HG03175 (cell line): ENCODE results near the gene MUC2.

ENCODE experiments used
- ATAC-seq: cut with Tn5 transposase; IDR thresholded peaks from one replicate; pipeline ENCODE4 v1.9.1; 2021; ENCODE audit warnings: mild to moderate bottlenecking, moderate library complexity; ENCODE audit not compliant: unreplicated experiment

The MUC2 gene

DNA sequence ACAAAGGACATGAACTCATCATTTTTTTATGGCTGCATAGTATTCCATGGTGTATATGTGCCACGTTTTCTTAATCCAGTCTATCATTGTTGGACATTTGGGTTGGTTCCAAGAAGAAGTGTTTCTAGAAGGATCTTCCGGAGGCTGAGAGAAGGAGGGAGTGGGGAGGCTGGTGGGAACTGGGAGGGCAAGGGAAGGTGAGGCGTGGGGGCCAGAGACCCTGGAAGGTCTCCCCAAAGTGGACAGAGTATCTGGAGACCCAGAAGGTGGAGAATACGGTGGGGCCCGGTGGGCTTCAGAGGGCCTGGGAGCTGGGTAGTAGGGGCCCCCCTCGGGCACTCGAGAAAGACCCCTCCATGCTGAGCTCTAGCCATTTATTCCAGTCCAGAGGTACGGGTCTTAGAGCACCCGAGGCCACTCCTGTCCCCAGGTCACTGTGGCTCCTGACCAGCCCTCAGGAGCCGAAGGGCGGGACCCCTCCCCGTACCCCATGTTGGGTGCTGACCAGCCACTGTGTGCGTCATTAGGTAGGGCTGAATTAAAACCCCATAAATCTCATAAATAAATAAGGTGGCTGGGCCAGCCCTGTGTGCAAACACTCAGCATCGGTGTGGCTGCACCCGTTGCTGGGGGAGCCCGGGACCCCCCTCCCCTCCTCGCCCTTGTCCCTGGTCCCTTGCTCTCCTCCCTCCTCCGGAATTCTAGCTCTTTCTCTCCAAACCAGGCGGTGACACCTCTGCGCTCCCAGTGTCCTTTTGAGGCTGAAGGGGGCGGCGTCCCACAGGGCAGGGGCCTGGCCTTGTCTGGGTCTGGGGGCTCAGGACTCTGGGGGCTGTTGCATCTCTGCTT, 44.3 kb downstream of the MUC2 start:
- ATAC-seq, result no peak

DNA sequence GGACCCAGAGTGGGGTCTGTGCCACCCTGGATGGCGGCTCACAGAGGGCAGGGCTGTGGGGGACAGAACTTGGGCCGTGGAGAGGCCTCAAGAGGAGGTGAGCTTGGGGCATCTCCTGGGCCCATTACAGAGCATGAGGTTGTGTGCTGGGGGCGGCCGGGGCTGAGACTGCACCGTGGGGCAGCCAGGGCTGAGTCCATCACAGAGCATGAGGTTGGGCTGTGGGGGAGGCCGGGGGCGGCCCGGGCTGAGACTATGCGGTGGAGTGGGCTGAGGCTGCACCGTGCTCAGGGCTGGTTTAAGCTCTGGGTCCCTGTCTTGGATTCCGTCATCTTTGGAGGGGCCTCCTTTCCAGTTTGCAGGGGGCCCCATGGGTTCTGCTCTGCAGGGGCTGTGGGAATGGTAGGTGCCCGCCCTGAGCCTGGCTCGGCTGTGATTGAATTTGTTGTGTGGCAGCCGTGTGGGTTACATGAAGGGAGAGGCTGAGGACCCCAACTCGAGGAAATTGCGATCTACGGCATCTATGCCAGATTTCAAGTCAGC, 45.0 kb downstream of the MUC2 start:
- ATAC-seq, result no peak

DNA sequence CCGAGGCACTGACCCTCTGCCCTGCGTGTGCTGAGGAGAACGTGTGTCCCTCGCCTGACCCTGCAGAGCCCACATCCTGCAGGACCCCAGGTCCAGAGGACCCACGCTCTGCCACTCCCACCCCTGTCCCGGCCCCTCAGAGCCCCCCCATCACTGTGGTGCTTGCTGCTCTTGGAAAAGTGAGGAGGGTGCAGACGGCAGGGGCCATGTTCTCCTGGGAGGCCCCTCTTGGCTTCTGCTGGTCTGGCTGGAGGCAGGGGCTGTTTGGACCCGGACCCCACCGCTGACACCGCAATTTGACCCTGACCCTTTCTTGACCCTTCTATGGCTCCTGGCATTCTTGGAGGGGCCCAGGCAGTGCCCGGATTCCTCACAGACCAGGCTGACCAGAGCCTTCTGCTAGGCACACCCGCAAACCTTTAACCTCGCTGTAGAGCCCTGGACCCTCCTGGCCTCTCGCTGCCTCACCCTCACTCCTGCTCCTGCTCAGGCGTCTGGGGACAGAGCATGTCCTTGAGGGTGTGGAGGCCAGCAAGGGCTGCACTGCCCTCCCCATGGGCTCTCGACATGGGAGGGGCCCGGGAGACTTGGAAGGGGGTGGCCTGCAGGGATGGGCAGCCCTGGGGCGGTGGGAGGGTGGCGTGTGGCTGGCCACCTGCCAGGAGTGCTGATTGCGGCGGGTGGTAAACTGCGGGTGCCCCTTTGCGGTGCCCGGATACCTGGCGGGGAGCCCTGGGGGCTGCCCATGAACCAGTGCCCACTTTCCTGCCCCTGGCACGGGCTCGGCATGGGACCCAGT, 46.1 kb downstream of the MUC2 start:
- ATAC-seq, result no peak

DNA sequence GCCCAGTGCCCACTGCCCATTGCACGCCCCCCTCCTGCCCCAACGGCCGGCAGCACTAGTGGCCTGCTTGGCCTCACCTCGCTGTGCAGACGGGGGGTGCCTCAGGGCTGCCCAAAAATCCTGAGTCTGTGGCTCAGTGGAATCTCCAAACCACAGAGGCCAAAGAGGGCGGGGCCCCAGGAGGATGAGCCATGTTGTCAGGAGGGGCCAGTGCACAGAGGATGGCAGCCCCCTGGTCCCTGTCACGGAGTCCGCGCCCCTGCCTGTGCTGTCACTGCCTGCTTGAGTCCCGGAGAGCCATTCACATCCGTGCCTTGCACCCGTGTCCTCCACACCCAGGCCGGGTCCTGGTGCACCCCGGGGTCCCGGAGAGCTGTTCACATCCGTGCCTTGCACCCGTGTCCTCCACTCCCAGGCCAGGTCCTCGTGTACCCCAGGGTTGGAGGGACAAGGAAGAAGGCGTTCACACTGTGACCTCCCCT, 46.7 kb downstream of the MUC2 start:
- no peak for ATAC-seq

DNA sequence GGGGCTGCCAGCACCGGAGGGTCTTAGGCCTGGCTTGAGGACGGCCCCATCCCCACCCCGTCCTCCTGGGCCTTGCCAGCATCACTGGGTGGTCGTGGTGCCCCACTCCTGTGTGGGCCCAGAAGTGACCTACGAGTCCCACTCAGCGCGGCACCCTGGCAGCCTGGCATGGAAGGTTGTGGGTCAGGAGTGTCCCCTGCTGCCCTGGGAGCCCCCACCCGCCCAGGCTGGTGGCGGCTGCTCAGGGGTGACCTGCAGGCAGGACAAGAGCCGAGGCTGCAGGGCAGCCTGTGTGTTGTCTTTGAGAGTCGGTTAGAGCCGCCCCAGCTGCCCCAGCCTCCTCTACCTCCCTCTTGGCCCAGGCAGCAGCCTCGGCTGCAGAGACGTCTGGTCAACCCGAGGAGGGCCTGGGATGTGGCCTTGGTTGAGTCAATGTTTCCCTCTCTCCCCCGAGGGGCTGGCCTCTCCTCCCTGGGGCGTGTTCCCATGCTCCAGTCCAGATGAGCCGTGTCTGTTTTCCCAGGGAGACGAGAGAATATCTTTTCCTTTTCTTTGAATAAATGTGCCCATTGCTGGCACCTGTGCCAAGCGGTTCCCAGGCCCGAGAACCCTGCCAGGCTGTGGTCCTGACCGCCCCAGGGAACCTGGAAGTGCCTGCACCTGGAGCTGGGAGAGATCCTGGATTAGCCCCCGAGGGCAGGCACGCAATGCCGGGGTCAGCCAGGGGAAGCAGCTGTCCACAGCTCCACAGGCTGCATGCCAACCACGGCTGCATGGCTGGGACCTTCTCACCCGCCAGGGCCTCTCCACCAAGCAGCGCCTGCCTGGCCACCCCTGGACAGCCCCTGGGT, 47.4 kb downstream of the MUC2 start:
- no peak for ATAC-seq

DNA sequence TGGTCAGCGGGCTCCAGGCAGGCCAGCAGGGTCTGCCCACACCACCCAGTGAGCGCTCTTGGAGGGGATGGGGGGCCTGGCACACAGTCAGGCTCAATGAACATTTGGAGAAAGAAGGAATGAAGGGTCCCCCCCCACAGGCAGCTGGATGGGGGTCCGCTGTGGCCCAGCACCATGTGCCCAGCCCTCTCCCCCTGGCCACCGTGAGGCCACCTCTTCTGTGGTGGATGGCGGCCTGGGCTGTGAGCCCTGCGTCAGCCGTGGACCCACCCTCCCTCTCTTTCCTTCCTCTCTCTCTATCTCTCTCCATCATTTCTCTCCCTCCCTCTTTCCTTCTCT, 48.0 kb downstream of the MUC2 start:
- no peak for ATAC-seq

DNA sequence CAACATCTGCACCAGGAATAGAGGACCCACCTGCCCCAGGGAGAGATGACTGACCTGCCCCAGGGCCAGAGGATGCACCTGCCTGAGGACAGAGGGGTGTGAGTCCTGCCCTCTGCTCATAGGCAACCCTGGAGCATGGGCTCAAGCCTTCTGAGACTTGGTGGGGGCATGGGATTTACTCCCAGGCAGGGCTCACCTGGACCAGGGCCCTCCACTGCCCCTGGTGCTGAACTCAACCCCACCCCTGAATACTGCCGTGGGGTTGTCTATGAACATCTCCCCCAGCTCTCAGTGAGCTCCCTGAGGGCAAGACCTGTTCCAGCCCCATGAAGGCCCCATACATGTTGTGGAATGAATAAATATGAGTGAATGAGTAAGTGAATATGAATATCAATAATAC, 49.3 kb downstream of the MUC2 start:
- no peak for ATAC-seq
